Neutrophil (primary cell): ENCODE data around the gene VCPKMT.

Source experiments
- H3K27ac ChIP-seq: fragments of 200-600 bp; sonication (generic); 2 replicates; pipeline ENCODE4 v1.5.1; 2016; ENCODE audit warnings: mild to moderate bottlenecking, moderate library complexity
- H3K27me3 ChIP-seq: fragments of 200-600 bp; sonication (generic); 2 replicates; pipeline ENCODE4 v1.6.0; 2016; ENCODE audit warnings: mild to moderate bottlenecking
- H3K36me3 ChIP-seq: fragments of 200-600 bp; sonication (generic); 2 replicates; pipeline ENCODE4 v1.5.1; 2017
- H3K4me1 ChIP-seq, 2 experiments: fragments of 200-600 bp in 1 of 2; sonication (generic) in 1 of 2; 1 replicate in 1 of 2; 2 replicates in 1 of 2; pipeline versions ENCODE4 v1.5.1 to v1.6.1; 2013 to 2016; ENCODE audit warnings: low read depth in 1 of 2, low read length in 1 of 2, mild to moderate bottlenecking in 1 of 2, moderate library complexity in 1 of 2; ENCODE audit not compliant: control insufficient read depth in 1 of 2, insufficient read depth in 1 of 2
- H3K4me3 ChIP-seq, 2 experiments: fragments of 200-600 bp in 1 of 2; sonication (generic) in 1 of 2; 1 replicate in 1 of 2; 2 replicates in 1 of 2; pipeline ENCODE4 v1.5.1; 2013 to 2016; ENCODE audit warnings: low read depth in 1 of 2, low read length in 1 of 2, mild to moderate bottlenecking in 1 of 2, moderate library complexity in 1 of 2
- H3K9me3 ChIP-seq: fragments of 200-600 bp; sonication (generic); 2 replicates; pipeline ENCODE4 v1.5.1; 2016
- CTCF ChIP-seq: fragments of 200-600 bp; sonication (generic); IDR thresholded peaks from 2 replicates; pipeline ENCODE4 v1.5.1; 2016; ENCODE audit warnings: antibody characterized with exemption

The VCPKMT gene

GRCh38 chr14:50067723-50068495 lies 48.5 kb downstream of the VCPKMT start:
- H3K27me3 ChIP-seq: peaks cover 40% of the 10 kb centered on the region
- no peaks in the 10 kb centered on the region for H3K9me3 ChIP-seq
- TF ChIP-seq CTCF: no peak
- H3K4me3 ChIP-seq: no peak overlapping the region
- no peaks in the 10 kb centered on the region for H3K36me3 ChIP-seq
- H3K4me1 ChIP-seq: no peaks in the 10 kb centered on the region
- no peak overlapping the region for H3K27ac ChIP-seq

- TF ChIP-seq CTCF: no peak
- Histone ChIP-seq H3K36me3 (no peaks in the 10 kb centered on the region), H3K4me3 (no peak overlapping the region), H3K9me3 (no peaks in the 10 kb centered on the region), H3K27ac (no peak overlapping the region), H3K4me1 (peaks cover 13 to 14% of the 10 kb centered on the region in 2 experiments), H3K27me3 (peaks cover 59% of the 10 kb centered on the region)
Observed at GRCh38 chr14:50065583-50065982, 50.8 kb downstream of the VCPKMT start.

GRCh38 chr14:50064993-50065392 lies 51.4 kb downstream of the VCPKMT start:
- Histone ChIP-seq H3K27me3 (peaks cover 65% of the 10 kb centered on the region), H3K4me1 (peaks cover 18% of the 10 kb centered on the region in 2 experiments), H3K36me3 (no peaks in the 10 kb centered on the region), H3K27ac (no peak overlapping the region), H3K4me3 (no peak overlapping the region), H3K9me3 (no peaks in the 10 kb centered on the region)
- TF ChIP-seq CTCF: no peak

GRCh38 chr14:50063876-50064420 lies 52.4 kb downstream of the VCPKMT start:
- TF ChIP-seq CTCF: no peak
- no peaks in the 10 kb centered on the region for H3K36me3 ChIP-seq
- no peak overlapping the region for H3K27ac ChIP-seq
- peaks cover 18% of the 10 kb centered on the region in 2 experiments for H3K4me1 ChIP-seq
- H3K27me3 ChIP-seq: peaks cover 75% of the 10 kb centered on the region
- H3K9me3 ChIP-seq: no peaks in the 10 kb centered on the region
- no peak overlapping the region for H3K4me3 ChIP-seq

- no peaks in the 10 kb centered on the region for H3K9me3 ChIP-seq
- H3K27me3 ChIP-seq: peaks cover 84% of the 10 kb centered on the region
- peaks cover 18% of the 10 kb centered on the region in 2 experiments for H3K4me1 ChIP-seq
- no peak overlapping the region for H3K27ac ChIP-seq
- H3K4me3 ChIP-seq: no peak overlapping the region
- TF ChIP-seq CTCF: no peak
- H3K36me3 ChIP-seq: no peaks in the 10 kb centered on the region
Observed at GRCh38 chr14:50062438-50063085, 53.8 kb downstream of the VCPKMT start.
